Kidney capillary endothelial cell (primary cell): ENCODE measurements around the gene TTC33.
"Not testable (repeated sequence)": the region's sequence is repeated elsewhere in the genome, so short reads cannot be mapped to it uniquely, and the experiment has no call there.

ENCODE experiments used
- DNase-seq: peaks from one replicate; pipeline ENCODE4 v3.0.0-alpha.2; 2018; ENCODE audit warnings: low spot score

Gene TTC33

DNA sequence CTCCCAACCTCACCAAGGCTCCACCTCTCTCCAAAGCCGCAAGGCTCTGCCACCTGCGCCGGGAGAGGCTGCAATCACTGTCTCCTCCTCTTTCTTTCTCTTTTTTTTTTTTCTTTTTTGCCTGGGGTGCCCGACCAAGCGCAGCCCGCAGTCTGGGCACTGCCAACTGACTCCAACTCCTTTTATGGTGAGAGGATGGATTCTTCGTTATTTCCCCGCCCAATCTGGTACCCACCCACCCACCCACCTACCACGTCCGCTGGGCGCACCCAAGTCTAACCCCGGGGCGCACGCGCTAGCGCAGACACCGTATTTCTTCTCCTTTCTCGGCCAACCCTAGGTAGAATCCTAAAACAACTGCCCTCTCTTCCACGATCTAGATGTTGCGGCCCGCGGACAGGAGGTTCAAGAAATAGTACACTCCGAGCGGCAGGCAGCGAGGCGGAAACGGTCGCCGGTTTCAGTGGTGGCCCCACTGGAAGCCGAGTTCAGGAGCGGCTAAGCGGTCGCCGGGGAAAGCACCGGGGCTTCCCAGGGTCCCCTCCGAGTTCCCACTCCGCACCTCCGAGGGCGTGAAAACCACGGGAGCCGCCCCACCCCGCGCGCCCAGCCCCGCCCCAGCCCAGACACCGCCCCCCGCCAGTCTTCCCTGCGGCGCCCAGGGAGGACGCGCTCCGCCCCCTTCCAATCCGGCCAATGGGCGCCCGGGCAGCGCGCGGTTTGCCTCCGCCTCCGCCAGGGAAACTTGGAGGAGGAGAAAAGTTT, 76.4 kb downstream of the TTC33 start:
- DNase-seq = peak; percentile 78

DNA sequence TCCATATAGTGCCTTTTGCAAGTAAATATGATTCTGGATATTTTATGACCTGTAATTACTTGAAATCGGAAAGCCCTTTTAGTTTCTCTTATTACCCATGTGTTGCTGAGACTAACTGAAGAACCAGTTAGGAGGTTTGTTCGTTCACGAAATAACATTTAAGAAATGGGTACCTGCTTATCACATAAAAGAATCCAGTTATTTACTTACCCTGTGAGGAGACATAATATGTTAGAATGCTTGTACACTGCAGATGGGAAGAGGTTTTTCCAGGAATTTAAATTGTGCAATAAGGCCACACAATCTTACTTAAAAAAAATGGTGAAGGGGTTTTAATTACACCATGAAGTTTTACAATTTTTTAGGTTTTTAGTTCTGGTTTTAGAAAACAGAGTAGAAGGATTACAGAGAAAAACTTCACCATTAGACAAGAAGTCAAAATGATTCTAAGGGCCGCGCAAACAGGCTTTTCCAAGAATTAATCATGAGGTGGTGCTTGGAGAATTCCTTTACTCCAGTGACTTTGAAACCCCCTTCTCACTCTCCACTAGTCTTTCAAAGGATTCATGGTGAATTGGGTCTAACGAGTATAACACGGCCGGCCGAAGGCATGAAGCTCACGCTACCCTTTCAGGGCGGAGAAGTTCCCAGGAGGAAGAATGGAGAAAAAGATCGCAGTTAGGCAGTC, 77.2 kb downstream of the TTC33 start:
- DNase-seq = no peak

DNA sequence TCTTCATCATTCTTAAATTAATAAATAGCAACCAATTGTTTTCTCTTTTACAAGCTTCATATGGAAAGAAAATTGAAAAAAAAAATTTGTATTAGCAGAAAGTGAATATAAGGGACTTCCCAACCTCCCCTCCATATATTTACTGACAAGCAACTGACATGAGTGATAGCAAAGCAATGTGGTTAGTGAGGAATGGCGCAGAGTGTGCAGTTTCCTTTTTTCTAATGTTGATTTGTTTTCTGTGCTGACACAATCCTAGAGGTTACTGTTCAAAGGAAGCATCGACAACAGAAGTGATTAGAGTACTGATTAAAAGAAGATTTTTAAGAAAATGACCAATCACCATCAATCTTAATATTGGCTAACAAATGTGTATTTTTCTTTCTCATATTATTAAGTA, 77.7 kb downstream of the TTC33 start:
- no peak for DNase-seq

DNA sequence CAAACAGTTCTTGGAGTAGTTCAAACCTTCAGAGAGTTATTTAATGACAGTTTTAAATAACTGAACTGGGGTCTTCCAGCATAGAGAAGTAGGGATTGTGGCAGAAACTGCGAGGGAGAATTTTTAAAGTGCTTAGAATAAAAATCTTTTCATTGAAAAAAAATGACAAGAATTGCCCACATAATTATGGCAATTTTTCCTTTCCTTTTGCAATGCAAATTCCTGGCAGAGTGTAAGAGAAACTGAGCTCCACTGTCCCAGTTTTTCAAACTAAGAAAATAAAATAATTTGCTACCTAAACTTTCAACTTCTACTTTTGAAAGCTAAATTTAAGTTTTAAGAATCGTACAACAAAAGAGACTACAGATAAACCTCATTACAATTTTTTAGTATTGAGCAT, 78.3 kb downstream of the TTC33 start:
- DNase-seq = no peak

DNA sequence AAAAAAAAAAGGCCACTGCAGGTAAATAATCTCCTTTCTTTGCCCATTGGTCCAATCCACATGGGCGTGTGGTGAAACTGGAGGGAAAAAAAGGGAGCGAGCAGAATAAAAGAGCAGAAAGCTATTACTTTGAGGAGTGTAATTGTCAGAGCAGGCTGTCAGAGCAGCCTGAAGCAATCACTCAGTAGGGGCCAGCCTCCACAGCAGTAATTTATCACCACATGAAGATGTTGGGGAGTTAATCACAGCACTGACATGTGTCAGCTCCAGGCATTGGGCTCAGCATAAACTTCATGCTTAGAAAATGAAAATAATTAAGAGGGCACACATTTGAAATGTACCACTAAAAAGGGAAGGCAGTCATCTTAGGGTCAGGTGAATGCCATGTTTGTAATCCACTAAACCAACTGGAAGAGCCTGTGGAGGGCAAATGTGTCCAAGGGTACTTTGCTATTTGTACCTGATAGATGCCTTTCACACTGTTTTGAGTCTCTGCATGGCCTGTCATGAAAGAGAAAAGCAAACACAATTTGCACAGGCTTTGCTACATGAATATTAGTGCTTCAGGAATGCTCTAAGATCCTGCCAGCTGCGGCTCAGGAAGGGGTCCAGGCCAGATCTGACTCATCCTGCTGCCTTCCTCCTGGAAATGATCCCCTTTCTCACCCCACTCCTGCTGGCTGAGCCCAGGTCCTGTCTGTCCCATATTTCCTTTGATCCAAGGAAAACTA, 79.0 kb downstream of the TTC33 start:
- peak; percentile 77 for DNase-seq

DNA sequence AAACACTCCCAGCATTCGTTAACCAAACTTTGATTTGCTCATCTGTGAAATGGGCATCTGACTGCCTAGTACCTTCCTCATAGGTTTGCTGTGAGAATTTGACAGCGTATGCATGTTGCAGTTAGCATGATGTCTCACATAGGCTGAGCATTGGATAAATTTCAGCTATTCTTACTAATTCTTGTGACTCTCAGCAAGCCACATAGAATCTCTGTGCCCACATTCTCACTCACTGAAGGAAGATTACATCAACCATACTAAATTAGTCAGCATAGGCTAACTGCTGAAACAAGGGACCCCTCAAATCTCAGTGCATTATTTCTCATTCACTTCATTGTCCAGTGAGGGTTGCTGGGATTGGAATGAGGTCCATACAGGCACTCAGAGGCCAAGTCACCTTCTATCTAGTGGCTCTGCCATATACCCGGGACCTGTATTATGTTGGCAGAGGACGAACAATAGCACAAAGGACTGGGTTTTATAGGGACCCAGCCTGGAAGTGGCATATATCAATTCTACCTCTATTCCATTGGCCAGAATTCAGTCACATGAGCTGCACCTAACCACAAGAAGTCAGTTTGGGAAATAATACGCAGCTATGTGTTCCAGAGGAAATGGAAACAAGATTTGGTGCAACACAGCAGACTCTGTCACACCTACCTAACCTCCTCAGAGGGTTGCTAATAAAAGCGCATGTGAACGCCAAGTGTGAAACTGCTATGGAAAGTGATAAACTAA, 80.2 kb downstream of the TTC33 start:
- DNase-seq = no peak

DNA sequence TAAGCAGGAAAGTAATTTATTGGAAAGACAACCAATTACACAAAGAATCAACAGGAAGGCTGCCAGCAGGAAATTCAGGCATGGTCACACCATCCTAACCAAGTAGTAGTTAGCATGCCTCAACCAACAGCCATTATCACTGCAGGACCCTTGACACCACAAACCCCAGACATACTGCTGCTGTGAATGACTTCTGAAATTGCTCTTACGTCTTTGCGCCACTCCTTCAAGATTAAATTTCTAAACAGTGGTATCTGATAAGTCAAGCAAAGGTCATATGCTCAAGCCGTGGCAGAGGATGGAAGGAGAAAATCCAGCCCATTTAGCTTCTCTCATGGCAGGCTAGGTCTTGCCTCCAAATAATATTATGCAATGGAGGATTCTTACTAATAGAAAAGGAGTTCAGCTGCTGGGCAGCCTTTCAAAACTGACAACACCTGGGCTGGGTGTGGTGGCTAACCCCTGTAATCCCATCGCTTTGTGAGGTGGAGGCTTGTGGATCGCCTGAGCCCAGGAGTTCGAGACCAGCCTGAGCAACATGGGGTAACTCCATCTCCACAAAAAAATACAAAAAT, 81.0 kb downstream of the TTC33 start:
- no peak for DNase-seq

DNA sequence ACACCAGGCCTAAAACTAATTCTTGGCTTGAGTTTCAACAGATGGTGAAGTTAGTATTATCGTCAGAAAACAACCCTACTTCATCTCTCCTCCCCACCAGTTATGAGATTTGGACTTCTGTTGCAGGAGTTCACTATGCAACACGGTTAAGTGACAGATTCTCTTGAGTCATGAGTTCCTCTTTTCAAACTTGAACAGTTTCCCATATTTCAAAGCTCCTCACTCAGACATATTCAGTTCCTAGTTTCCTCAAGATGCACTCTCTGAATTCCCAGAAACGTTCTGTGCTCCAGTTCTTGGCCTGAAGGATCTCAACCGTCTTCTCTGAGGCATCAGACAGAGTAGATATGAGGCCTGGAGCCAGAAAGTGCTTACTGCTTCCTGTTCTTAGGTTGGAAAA, 83.3 kb downstream of the TTC33 start:
- DNase-seq = no peak

DNA sequence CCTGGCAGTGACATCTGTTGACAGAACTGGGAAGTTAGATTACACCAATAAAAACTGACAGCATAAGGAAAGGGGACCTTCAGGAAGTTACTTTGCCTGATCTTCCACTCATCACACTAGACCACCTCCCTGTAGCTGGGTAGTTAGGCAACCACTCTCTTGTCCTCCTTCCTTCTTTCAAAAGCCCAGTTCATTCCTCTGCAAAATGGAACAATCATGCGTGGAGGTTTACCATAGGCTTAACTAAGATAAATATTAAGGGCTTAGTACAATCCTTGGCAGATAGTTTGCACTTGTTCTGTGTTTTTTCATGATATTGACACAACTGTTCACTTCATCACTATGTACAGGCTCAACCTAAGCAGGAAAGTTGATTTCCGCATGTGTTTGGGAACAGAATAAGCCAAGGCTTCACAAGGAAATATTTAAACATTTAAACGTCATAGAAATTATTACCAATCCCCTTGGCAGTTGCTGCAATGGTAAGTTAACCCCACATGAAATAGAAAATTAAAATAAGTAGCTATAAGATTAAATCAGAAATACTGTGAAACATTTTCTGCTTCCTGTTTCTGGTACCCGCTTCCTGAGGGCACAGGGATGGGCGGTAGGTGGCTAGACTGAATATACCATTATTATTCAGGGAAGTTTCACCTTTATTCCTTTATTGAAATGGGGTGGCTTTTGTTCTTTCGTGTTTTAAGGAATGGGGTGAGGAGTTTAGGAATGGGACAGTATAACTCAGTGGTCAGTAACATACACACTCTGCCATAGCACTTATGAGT, 86.0 kb downstream of the TTC33 start:
- DNase-seq = no peak

DNA sequence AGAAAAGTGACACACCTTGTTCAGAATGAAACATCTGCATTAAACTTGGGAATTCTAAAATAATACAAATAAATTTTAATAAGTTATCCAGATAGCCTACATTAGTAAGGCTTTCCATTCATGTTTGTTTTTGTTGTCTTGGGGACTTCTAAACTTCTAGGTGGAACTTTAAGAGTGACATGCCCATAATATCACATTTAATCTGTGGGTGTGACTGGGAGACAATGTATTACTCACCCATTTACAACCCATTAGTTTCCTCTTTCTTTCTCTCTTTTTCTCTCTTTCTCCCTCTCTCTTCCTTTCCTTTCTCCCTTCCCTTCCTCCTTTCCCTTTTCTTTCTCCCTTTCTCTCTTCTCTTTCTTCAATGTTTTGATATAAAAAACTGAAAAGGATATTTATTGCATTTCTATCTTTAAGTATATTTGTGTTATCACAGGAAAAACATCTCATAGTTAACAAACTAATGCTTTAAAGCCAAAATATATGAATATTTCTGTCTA, 88.5 kb downstream of the TTC33 start:
- DNase-seq = no peak

DNA sequence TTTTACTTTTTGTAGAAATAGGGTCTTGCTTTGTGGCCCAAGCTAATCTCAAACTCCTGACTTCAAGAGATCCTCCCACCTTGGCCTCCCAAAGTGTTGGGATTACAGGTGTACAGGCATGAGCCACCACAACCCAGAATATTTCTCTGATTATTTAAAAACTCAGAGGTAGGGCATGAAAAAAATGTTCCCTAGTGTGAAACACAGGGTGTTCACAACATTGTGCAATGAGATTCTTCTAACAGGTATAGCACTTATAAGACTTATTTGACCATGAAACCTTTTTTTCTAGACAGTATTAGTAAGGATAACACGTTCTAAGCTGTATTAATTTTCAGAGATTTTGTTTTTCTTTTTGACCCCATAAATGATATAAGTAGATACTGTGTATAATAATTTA, 89.1 kb downstream of the TTC33 start:
- no peak for DNase-seq

DNA sequence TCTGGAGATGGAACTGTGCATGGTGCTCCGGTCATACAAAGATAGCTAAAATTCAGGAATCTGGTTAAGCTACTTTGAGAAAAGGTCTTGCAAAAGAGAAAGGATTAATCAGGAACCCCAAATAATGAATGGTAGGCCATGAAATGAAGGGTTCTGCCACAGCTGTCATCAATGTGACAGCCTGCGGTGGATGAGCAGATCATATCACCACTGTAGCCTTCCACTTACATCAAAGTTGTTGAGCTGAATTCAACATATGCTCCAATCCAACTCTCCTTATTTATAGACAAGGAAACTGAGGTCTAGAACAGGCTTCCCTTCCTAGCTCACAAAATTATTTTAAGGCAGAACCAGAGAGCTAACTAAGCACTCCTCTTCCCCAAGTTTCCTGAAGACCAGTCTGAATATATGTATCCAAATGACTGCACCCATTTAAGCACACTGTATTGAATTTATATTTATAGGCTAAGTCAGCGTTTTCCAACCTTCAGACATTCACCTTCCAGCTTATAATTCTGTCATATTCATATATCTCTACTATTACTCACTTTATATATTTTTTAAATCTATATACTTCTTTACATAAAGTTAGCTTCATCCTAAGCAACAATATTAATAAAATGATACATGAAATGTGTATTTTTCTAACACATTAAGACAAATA, 90.0 kb downstream of the TTC33 start:
- DNase-seq = no peak

DNA sequence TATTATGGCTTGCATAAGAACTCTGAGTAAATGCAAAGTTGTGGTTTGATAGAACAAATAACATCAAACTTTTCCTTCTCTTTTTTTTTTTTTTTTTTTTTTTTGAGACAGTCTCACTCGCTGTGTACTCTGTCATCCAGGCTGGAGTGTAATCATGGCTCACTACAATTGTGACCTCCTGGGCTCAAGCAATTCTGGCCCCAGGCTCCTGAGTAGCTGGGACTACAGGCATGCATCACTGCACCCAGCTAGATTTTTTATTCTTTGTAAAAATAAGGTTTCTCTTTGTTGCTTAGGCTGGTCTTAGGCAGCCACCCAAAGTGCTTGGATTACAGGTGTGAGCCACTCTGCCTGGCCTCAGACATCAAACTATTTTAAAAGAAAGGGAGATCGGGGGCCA, 95.0 kb downstream of the TTC33 start:
- DNase-seq = no peak

DNA sequence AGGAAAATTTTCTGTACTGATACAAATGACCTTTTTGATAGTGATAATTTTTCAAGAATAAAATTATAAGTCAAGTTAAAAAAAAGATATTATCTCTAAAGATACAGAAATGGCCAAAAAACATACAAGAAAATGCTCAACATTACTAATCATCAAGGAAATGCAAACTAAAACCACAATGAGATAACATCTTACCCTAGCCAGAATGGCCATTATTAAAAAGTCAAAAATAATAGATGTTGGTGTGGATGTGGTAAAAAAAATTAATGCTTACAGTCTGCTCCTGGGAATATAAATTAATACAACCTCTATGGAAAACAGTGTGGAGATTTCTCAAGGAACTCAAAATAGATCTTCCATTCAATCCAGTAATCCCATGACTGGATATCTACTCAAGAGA, 99.0 kb downstream of the TTC33 start:
- no peak for DNase-seq

DNA sequence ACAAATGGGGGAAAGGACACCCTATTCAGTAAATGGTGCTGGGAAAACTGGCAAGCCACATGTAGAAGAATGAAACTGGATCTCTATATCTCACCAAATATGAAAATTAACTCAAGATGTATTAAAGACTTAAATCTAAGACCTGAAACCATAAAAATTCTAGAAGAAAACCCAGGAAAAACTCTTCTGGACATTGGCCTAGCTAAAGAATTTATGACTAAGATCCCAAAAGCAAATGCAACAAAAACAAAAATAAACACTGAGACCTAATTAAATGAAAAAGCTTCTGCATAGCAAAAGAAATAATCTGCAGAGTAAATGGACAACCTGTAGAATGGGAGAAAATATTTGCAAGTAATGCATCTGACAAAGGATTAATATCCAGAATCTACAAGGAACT, 99.7 kb downstream of the TTC33 start:
- DNase-seq = not testable (repeated sequence)

DNA sequence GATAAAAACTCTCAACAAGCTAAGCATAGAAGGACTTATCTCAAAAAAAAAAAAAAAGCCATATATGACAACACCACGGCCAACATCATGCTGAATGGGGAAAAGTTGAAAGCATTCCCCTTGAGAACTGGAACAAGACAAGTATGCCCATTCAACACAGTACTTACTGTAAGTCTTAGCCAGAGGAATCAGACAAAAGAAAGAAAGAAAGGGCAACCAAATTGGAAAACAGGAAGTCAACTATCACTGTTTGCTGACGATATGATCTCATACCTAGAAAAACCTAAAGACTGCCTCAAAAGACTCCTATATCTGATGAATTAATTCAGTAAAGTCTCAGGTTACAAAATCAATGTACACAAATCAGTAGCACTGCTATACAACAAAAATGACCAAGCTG, 100.6 kb downstream of the TTC33 start:
- no peak for DNase-seq

DNA sequence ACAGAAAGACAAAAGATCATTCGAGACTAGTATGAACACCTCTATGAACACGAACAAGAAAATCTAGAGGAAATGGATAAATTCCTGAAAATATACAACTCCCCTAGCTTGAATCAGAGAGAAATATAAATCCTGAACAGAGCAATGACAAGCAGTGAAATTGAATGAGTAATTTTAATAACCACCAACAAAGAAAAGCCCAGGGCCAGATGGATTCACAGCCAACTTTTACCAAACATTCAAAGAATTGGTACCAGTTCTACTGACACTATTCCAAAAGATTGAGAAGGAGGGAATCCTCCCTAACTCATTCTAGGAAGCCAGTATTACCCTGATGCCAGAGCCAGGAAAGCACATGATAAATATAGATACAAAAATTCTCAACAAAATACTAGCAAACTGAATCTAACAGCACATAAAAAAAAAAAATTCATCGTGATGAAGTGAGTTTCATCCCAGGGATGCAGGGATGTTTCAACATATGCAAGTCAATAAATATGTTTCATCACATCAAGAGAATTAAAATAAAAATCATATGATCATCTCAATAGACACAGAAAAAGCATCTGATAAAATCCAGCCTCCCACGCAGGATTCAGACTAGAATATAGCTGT, 101.3 kb downstream of the TTC33 start:
- no peak for DNase-seq

DNA sequence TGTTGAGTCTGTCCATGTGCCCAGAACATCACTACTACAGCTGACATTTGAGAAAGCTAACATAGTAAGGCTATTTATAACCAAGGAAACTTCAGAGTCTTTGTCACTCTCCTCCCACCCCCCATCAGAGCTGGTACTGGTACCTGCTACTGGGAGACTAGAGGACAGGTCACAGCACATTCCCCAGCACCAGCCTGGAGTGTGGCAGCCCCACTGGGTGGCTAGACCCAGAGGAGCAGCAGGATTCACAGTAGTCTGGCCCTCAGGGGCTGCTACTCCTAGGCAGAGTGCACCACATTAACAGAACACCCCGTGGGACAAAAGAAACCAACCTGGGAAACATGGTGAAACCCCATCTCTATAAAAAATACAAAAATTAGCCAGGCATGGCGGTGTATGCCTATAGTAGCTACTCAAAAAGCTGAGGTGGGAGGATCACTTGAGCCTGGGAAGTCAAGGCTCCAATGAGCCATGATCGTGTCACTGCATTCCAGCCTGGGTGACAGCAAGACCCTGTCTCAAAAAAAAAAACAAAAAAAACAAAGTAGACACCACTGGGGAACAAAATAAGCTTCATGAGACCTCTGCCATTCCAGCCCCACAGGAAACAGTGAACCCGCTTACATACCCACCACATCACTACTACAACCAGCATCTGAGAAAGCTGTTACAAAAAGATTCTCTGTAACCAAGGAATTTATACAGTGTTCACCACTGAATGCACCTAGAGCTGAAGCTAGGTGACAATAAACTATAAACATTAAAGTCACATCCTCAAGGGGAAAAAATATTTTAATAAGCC, 102.3 kb downstream of the TTC33 start:
- no peak for DNase-seq
